ENCODE results near the gene NPAS3.

The NPAS3 gene

DNA sequence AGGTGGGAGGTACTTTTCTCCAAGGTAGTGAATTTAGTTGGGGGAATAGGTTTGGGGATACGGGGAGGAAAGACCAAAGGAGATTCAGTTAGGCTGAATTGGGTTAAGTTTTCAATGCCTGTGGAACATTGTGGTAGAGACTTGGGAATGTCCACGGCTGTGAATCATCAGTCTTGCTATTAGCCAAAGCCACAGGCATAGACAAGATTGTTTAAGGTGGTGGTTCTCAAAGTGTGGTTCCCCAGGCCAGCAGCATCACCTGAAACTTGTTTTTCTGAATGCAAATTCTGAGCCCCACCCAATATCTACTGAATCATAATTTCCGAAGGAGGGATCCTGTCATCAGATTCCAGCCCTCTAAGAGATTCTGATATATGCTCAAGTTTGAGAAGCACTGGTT lies 696.0 kb downstream of the NPAS3 start:
- DNase-seq (ENCODE audit: low read depth in 2 of 2): no peak

DNA sequence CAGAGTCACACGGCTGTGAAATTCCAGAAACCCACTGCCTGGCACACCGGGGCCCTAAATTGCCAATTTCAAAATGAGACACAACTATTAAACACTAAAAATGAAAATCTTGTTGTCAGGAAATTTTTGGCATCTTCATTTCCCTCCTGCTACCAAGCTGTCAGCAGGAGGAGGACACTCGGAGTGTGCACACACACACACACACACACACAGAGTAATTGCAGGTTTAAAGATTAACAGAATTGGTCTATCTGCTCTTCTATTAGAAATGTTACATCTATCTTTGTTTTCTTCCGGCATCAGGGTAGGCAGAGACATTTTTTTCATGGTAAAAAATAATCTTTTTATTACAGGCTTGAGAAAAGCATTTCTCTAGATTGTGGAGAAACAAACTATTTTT lies 698.0 kb downstream of the NPAS3 start:
- DNase-seq (ENCODE audit: low read depth in 2 of 2): no peak

DNA sequence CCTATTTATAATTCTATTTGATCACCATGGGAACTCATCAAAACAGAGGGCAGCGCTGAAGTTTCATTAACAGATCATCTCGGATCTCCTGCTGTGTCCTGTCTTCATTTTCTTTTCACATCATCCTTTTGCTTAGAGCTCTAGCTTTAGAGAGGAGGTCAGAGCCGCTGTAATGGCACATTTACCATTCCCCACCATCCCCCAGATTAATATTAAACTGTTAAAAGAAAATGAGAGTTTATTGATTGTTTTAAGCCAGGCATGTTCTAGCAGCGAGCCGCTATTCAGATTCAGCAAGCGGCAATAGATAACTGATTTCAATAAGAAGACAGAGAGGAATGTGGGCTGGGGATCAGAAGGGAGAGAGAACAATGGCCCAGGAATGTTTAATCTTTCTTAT lies 703.4 kb downstream of the NPAS3 start:
- DNase-seq (ENCODE audit: low read depth in 2 of 2): no peak

DNA sequence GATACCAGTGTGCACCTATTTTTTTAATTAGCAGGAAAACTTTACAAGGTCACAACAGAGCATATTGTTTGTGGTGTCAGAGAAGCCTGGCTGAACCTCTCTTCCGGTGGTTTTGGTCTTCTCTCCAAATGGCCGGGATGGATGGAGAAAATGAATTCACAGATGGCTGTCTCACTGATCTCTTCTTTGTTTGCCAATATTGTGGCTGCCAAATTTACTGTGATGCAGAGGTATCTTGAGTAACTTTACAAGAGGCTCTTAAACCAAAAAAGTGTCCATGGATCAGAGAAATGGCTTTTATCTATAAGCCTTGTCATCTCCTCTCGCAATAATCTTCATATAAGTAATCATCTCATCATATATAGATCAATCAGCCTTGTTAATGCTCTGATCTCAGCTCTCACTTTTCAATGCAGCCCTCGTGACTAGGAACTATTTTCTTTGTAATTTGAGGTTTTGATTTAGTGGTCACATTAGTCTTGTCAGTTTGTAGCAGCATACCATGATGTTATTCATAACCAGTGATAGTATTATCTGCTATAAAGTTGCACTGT lies 704.1 kb downstream of the NPAS3 start:
- no peak for DNase-seq (ENCODE audit: low read depth in 2 of 2)

DNA sequence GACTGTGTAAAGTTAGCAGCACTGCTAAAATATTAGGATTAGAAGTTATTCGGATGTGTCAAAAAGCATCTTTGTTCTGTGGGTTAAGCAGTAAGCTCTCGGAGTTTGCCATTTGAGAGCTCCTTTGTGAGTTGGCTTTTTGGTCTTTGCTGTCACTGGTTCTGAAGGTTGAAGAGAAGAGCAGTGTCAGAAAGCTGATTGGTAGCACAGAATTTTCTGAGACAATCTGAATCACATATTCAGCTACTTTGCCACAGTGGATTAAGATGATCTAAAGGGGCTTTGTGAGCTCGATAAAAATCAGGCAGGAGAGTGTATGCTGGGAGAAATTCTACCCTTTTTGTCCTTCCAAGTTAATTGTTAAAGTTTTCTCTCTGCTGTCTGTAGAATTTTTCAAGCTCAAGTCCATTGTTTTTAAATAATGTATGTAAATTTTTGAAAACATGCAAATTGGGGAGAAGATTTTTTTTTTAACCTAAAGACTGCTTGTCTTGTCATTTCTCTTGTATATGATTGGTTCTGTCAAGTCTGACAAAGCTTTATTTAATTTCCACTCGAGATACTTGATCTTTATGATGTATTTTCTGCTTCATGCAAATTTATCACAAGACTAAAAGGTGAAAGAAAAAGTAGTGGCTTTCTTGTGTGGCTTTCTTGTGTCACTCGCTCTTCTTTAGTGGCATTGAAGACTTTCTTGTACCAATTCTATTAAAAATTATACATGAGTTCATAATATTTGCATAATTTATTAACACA lies 704.9 kb downstream of the NPAS3 start:
- DNase-seq (ENCODE audit: low read depth in 2 of 2): no peak

DNA sequence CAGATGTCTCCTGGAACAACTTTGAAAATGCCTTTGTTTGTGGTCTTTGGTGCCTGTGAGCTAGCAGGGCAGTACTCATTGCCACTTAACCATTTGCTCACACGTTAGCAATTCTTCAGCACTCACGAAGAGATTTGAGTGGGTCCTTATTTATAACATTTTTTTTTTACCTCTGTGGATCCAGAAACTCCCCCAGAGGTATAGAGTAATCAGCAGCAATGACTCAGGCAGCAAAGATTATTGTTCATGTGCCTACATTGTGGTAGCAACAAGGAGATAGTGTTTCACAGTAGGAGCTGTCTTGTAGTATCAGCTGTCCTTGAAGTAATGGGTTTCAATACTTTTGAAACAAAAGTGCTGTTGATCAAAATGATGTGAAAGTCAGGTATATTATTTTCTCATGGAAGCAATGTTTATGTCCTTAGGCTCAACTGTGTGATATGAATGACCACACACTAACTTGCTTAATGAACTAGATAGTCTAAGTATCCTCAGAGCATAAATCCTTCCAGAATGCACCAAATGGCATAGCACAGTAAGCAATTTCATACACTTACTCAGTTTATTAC lies 708.1 kb downstream of the NPAS3 start:
- no peak for DNase-seq (ENCODE audit: low read depth in 2 of 2)

DNA sequence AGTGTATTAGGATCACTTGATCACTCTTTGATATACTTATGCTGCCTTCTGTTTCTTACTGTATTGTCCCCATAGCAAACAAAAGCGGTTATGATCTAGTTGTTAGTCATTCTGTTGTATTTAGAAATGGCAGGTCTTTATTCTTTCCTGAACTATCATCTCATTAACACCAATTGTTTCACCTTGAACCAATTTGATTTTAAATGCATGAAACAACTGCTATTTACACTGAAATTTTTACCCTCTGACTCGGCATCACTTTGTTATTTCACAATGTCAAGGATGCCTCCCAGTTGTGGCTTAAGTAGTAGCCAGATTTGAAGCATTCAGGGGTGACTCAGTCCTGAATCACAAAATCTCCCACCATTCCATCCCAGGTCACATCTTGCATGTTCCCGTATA lies 708.7 kb downstream of the NPAS3 start:
- no peak for DNase-seq (ENCODE audit: low read depth in 2 of 2)

DNA sequence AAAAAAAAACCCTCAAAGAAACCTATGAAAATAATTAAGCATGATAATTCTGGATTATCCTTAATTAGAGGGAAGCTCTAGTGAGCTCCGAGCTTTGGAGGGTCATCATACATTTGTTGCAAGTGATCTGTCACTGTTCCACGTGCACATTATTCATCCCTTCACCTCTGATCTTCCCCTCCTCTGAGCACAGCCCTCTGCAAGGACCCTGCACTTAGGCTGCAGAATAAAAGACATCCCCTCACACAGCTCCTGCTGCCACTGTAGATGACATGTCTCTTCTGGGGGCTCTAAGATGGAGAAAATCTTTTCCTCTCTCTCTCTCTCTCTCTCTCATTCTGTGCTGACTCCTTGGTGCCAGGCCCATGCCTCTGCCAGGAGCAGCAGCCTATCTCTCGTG lies 711.8 kb downstream of the NPAS3 start:
- no peak for DNase-seq (ENCODE audit: low read depth in 2 of 2)

DNA sequence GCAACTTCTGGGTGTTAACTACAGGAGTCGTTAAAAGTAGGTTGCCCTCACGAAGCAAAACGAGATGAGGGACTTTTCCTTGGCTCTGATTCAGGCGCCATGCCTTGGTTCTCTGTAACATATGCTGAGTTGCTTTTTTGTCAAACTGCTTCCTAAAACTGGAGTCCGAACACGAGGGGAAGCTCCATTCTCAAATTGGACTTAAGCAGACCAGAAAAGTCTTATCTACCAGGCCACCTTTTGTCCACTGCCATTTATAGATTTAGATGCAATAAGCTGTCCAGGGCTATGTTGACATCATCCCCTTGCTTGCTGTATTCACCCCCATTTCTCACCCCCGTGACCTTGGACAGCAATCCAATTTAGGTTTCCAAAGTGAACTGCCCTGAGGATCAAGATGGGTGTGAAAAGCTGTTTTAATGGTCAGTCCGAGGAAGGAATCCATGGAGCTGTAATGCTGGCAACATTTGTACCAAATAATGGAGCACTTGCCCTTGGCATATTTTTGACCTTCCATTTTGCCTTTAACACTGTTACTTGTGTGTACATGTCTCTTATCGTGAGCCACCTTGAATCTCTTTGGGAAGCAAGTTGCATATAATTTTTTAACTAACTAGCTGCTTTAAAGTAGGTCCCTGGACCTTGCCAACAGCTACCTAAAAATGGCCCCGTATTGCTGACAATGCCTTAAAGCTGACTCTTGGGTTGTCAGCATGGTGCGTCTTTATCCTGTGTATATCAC lies 714.1 kb downstream of the NPAS3 start:
- DNase-seq (ENCODE audit: low read depth in 2 of 2): no peak

DNA sequence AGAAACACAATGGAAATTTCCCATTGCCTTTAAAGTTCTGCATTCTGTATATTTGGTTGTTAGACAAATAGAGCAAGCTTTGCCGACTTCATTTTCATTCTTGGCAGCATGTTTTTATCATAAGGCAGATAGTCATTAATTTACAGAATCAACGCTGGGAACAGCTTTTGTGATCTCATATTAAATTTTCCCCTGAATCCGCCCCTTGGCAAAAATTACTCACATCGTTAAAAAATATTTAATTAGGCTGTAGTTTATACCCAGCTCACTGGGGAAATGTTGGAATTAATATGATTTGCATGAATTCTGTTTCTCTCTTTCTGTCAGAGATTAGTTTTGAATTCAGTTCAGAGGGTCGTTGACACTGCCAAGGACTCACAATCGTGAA lies 714.6 kb downstream of the NPAS3 start:
- DNase-seq (ENCODE audit: low read depth in 2 of 2): no peak

DNA sequence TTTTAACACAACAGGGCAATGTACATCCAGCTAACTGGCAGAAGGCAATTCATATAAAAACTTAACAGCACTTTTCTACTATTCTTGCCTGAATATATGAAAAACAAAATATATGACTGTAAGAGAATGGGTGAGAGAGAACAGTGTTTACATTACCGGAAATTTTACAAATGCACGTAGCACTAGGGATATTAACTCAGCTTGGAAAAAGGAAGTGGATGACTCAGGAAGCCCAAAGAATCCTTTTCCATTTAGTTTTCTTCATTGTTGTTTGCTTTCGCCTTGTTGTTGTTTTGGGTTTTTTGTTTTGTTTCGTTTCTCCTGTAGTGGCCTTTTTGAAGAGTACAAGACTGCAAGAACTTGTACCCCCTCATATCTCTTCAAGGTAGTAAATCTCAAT lies 716.7 kb downstream of the NPAS3 start:
- no peak for DNase-seq (ENCODE audit: low read depth in 2 of 2)

DNA sequence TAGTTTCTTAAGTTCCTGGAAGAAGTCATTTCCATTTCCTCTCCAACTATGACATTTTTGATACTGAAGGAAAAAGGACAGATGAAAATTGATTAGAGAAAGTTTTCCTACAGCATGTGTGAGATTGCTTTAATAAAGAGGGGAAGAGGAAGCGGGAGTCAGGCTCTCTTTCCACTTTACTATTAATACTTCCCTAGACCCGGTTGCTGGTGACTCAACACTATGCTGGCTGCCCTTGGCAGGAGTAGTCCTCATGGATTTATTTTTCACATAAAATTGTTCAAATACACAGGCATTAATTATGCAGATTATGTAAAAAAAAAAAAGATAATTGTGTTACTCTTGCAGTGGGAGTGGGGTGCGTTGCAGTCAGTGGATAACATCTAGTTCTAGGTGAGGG lies 718.8 kb downstream of the NPAS3 start:
- DNase-seq (ENCODE audit: low read depth in 2 of 2): no peak

DNA sequence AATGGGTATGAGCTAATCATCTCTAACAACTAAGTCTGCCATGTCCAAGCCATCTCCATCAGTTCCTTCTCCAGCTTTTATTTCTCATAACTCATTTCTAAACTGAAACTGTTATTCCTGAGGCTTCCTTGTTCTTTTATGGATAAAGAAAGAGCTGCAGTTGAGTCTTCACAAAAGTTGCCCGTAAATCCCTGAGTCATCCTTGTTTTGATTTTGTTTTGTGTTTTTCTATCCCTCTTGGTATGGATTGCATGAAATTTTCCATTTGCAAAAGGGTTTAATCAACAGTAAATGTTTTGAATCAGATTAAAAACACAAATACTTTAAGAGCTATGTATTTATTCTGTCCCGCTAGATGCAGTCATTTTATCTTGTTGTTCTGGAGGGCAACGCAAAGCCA lies 721.6 kb downstream of the NPAS3 start:
- no peak for DNase-seq (ENCODE audit: low read depth in 2 of 2)

DNA sequence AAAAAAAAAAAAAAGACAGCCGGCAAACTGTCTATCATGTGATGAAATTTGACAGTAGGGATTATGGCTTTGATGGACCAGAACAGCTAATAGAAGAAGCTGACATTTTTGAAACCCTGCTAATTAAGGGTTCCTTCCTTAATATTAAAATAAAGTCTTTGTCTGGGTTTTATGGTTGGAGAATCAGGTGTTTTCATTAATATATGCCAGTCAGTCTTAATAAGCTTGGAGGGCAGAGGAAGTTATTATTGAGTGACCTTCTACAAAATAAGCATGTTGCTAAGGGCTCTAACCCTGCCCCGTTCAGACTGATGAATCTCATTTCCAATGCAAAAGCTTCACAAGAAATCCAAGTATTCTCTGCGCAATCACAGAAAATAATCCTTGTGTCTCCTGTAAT lies 722.4 kb downstream of the NPAS3 start:
- no peak for DNase-seq (ENCODE audit: low read depth in 2 of 2)

DNA sequence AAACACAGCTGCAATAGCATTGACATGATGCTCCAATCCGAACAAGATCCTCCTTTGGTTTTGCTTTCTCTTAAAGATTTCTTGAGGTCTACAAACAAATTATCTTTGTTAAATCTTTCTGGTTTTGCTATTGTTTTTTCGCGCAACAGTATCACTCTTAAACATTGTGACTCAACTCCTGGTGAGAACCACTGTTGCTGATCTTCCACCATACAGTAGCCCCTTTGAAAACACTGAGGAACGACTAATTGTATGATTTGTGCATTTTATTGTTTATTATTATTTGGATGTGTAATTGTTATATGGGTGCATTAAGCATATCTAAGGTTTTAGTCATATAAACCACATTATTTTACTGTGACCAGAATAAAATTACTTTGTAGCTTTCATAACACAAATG lies 729.4 kb downstream of the NPAS3 start:
- no peak for DNase-seq (ENCODE audit: low read depth in 2 of 2)

DNA sequence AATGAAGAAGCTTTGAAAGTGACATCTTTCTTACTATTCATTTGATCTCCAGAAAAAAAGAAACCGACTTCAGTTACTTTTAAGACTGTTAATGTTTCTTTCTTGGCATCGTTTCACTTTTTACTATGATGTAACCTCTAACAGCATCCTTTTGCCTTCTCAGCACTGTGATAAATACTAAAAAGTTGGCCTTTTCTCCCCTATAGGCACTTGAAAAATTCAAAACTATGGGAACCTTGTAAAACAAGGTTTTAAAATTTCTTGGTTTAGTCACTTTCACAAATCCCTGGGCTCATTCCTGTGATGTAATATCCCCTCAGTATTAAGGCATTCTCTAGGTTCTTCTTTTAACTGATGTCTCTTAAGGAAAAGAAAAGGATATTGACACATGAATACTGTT lies 730.4 kb downstream of the NPAS3 start:
- DNase-seq (ENCODE audit: low read depth in 2 of 2): no peak

DNA sequence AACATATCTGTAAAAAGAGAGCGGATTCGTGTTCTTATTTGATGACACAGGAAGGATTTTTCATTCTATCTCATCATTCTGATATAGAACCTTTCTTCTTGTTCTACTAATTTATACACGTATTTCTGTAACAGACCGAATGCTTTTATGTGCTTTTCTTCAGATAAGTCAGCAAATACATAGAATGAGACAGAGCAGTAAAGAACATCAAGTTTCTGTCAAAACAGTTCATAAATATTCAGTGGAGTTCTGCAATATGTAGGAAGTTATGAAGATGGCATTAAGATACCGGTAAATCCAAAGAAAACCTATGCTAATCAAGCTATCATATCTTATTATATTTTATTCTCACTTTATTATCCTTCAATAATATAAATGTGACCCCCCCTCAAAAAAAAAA lies 731.6 kb downstream of the NPAS3 start:
- no peak for DNase-seq (ENCODE audit: low read depth in 2 of 2)

DNA sequence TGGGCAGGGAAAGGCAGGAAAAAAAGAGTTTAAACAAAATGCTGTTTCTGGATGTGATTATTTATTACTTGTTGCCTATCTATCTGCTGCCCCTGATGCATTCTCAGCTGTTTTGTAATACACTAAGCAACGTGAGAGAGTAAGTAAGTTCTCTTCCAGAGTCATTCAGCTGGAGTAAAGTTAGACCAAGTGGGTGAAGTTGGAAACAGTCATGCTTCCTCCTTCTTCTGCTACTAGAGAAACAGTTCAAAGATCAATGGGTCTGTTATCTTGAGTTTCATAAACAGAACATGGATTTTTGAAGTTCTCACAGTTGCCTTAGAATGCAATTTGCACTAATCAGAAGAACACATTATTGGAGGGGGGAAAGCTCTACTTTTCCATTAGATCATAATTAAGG lies 732.9 kb downstream of the NPAS3 start:
- DNase-seq (ENCODE audit: low read depth in 2 of 2): no peak

DNA sequence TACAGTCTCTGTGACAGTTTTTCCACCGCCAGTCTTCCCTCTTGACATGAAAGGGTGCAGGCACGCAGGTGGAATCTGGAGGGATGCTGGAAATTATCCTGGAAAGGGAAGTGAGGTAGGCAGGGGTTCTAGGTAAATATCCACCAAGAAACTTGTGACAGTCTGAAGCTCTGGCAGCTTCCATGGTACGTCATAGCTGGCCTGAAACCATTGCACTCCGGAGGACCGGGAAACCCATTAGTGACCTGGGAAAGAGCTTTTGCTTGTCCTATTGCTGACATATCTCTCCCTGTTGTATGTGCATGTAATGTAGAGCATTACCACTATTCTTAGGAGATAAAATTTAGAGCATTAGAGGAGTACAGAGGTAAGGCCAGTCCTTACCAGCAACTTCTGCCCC lies 736.2 kb downstream of the NPAS3 start:
- DNase-seq (ENCODE audit: low read depth in 2 of 2): no peak

DNA sequence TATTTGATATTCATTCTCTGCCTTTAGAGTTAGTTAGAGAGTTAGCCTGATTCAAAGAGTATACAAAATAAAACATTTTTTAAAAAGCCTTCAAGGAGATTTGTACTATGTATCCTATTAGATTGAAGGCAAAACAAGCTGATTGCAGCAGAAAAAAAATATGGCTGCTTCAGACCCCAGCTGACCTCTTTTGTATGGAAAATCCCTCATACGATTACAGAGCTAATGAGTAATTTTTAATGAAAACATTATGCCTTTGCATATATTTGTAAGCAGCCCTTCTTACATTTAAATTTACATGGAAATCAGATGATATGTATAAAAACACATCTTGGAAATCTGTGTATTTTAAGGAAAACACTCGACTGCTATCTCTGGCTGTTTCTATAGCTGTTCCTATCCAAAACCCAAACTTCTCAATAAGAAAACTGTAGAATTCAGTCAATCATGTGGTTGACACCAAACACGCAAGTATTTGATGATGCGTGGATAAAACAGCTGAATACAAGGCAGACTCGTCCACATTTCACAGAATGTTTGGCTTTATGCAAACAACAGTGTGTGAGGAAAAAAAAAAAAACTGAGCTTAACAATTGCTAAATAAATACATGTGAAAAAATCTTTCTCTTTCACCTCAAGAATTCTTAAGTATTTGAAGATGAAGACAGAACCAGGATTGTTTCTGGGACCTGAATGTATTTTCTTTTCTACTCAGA lies 736.9 kb downstream of the NPAS3 start:
- DNase-seq (ENCODE audit: low read depth in 2 of 2): no peak

DNA sequence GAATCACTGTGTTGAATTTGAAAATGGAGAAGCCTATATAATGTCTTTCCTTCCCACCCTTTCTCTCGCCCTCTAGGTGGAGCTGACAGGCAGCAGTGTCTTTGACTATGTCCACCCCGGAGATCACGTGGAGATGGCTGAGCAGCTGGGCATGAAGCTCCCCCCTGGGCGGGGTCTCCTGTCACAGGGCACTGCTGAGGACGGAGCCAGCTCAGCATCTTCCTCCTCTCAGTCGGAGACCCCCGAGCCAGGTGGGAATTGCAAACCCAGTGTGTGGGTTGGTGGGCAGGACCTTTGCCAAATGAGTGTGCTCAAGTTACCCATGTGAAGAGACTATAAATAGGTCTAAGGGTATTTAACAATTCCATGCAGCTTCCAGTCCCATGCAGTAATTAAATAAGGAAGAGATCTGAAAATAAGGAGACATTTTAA lies 737.5 kb downstream of the NPAS3 start:
- DNase-seq (ENCODE audit: low read depth in 2 of 2): no peak

DNA sequence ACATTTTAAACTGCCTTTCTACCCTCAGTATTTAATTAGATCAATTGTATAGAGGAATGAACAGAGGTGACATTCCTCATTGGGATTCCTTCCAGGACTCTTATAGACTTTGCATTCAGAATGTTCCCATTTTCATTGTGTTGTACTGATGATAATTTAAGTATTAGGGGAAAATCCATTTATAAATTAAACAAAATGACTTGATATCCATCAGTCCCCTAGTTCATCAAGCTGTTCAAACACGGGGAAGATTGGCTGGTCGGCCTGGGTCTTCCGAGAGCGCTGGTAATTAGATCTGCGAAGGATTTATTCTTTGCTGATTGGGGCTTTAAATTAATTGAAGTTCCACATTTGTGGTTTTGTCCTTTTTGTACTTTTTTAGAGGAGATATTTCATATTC lies 738.2 kb downstream of the NPAS3 start:
- no peak for DNase-seq (ENCODE audit: low read depth in 2 of 2)
